Neural cell (in vitro differentiated cells): ENCODE measurements around the gene PRDX5. TPM values are rescaled to one million over a fixed set of nuclear protein-coding genes. Genes with fewer than 3 reads are reported as not detected.

ENCODE experiments used
- H2AFZ ChIP-seq: fragments of 200-600, 300-800 bp; sonication (generic), shearing (Covaris generic); 2 replicates; pipeline ENCODE4 v1.6.0; 2014; ENCODE audit warnings: low read depth, mild to moderate bottlenecking, antibody characterized with exemption, low read length, moderate library complexity
- H3F3A ChIP-seq: fragments of 200-600 bp; shearing (Covaris generic); 2 replicates; pipeline ENCODE4 v1.6.1; 2016; ENCODE audit warnings: mild to moderate bottlenecking, moderate library complexity, mixed read lengths, antibody characterized with exemption, low read length; ENCODE audit not compliant: insufficient read depth, poor library complexity, severe bottlenecking
- H3K27ac ChIP-seq: fragments of 200-600, 300-800 bp; sonication (generic), shearing (Covaris generic); 2 replicates; pipeline ENCODE4 v1.5.1; 2014; ENCODE audit warnings: mild to moderate bottlenecking, low read length, moderate library complexity
- H3K27me3 ChIP-seq: fragments of 300-800, 200-600 bp; sonication (generic), shearing (Covaris generic); 2 replicates; pipeline ENCODE4 v1.6.0; 2014; ENCODE audit warnings: mild to moderate bottlenecking, low read depth, low read length, moderate library complexity; ENCODE audit not compliant: insufficient read depth
- H3K36me3 ChIP-seq: fragments of 300-800, 200-600 bp; sonication (generic), shearing (Covaris generic); 2 replicates; pipeline ENCODE4 v1.5.1; 2014; ENCODE audit warnings: mild to moderate bottlenecking, antibody characterized with exemption, low read length, moderate library complexity; ENCODE audit not compliant: insufficient read depth
- H3K4me2 ChIP-seq: fragments of 300-800, 200-600 bp; sonication (generic), shearing (Covaris generic); 2 replicates; pipeline ENCODE4 v1.6.0; 2014; ENCODE audit warnings: mild to moderate bottlenecking, low read length
- H3K4me3 ChIP-seq: fragments of 300-800, 200-600 bp; sonication (generic), shearing (Covaris generic); 2 replicates; pipeline ENCODE4 v1.5.1; 2014; ENCODE audit warnings: mild to moderate bottlenecking, low read length, moderate library complexity
- H3K79me2 ChIP-seq: fragments of 200-600 bp; shearing (Covaris generic); replicated peaks from 2 replicates; pipeline ENCODE4 v1.6.0; 2014; ENCODE audit warnings: mild to moderate bottlenecking, low read length, moderate library complexity; ENCODE audit not compliant: insufficient read depth
- H3K9ac ChIP-seq: fragments of 300-800, 200-600 bp; sonication (generic), shearing (Covaris generic); 2 replicates; pipeline ENCODE4 v1.6.1; 2016; ENCODE audit warnings: mild to moderate bottlenecking, low read length, mixed read lengths
- H3K9me2 ChIP-seq: fragments of 200-600 bp; shearing (Covaris generic); 2 replicates; pipeline ENCODE4 v1.6.1; 2016; ENCODE audit warnings: mild to moderate bottlenecking, low read length, mixed read lengths; ENCODE audit not compliant: insufficient read depth
- H3K9me3 ChIP-seq: fragments of 200-600, 300-800 bp; sonication (generic), shearing (Covaris generic); 2 replicates; pipeline ENCODE4 v1.6.1; 2016; ENCODE audit warnings: mild to moderate bottlenecking, mixed run types, low read length, moderate library complexity, mixed read lengths
- H4K20me1 ChIP-seq: fragments of 200-600 bp; shearing (Covaris generic); 2 replicates; pipeline ENCODE4 v1.6.1; 2016; ENCODE audit warnings: mild to moderate bottlenecking, mixed run types; ENCODE audit not compliant: insufficient read depth
- EP300 ChIP-seq: fragments of 450-650 bp; conservative IDR thresholded peaks from 2 replicates; pipeline ENCODE4 v1.6.1; 2014; ENCODE audit warnings: antibody characterized with exemption, mild to moderate bottlenecking, moderate library complexity; ENCODE audit not compliant: poor library complexity, severe bottlenecking
- EZH2 ChIP-seq: fragments of 200-600, 300-800 bp; shearing (Covaris generic), sonication (generic); IDR thresholded peaks from 2 replicates; pipeline ENCODE4 v1.6.1; 2014; ENCODE audit warnings: antibody characterized with exemption, low read length, borderline replicate concordance, mild to moderate bottlenecking; ENCODE audit not compliant: insufficient read depth, poor library complexity, severe bottlenecking
- MXI1 ChIP-seq: fragments of 450-650 bp; conservative IDR thresholded peaks from 2 replicates; pipeline ENCODE4 v1.6.1; 2014; ENCODE audit warnings: antibody characterized with exemption, mild to moderate bottlenecking; ENCODE audit not compliant: poor library complexity, severe bottlenecking
- POLR2AphosphoS5 ChIP-seq: IDR thresholded peaks from 2 replicates; pipeline ENCODE4 v1.6.1; 2012
- RAD21 ChIP-seq: fragments of 450-650 bp; conservative IDR thresholded peaks from 2 replicates; pipeline ENCODE4 v1.6.1; 2014; ENCODE audit warnings: antibody characterized with exemption, mild to moderate bottlenecking, moderate library complexity
- SMC3 ChIP-seq: fragments of 450-650 bp; conservative IDR thresholded peaks from 2 replicates; pipeline ENCODE4 v1.6.1; 2014; ENCODE audit warnings: antibody characterized with exemption, mild to moderate bottlenecking, moderate library complexity; ENCODE audit not compliant: poor library complexity
- TAF1 ChIP-seq: IDR thresholded peaks from 2 replicates; pipeline ENCODE4 v1.6.1; 2012; ENCODE audit warnings: low read depth
- polyA plus RNA-seq: library from polyadenylated mRNA; depleted of rRNA; stranded (reverse); fragments of >200 nt; gene quantifications from 2 replicates; pipeline ENCODE4 v1.2.3, GENCODE V29; 2014
- TF ChIP-seq, protein P1 (sequence below): fragments of 450-650 bp; IDR thresholded peaks from 2 replicates; pipeline ENCODE4 v1.5.1; 2014; ENCODE audit warnings: antibody characterized with exemption, mild to moderate bottlenecking, moderate library complexity; ENCODE audit not compliant: poor library complexity, severe bottlenecking
- TF ChIP-seq, protein P2 (sequence below): IDR thresholded peaks from 2 replicates; pipeline ENCODE4 v1.6.1; 2012; ENCODE audit warnings: borderline replicate concordance

Gene PRDX5
- polyA plus RNA-seq, 1 donor from 2014 or later: 452 TPM

DNA sequence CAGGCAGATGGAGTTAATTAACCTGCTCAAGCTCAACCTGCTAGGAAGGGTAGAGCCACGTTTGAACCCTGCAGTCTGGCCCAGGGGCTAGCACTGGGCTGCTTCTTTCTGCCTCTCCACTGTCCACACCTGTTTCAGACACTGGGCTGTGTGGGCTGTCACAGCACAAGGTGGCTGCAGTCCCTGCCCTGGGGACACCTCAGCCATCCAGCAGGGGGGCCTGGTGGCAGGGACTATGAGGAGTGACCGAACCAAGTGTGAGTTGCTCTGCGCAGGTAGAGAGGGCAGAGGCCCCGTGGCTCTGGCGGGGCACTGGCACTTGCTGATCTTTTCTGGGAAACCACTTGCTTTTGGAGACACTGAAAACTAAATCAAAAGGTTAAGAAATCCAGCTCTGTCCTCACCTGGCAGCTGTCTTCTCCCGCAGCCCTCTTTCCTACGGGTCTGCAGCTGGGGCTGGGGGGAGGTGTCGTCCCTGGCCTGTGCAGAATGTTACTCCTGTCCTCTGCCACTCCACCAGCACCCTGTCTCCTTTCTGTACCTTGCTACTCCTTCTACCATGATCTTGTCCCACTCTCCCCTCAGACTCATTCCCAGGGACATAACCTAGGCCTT lies 39.2 kb upstream of the PRDX5 start:
- TF ChIP-seq RAD21 (no peak), SMC3 (no peak), EZH2 (no peak), EP300 (no peak), TAF1 (no peak), MXI1 (no peak), POLR2AphosphoS5 (no peak)
- TF ChIP-seq, protein P1, sequence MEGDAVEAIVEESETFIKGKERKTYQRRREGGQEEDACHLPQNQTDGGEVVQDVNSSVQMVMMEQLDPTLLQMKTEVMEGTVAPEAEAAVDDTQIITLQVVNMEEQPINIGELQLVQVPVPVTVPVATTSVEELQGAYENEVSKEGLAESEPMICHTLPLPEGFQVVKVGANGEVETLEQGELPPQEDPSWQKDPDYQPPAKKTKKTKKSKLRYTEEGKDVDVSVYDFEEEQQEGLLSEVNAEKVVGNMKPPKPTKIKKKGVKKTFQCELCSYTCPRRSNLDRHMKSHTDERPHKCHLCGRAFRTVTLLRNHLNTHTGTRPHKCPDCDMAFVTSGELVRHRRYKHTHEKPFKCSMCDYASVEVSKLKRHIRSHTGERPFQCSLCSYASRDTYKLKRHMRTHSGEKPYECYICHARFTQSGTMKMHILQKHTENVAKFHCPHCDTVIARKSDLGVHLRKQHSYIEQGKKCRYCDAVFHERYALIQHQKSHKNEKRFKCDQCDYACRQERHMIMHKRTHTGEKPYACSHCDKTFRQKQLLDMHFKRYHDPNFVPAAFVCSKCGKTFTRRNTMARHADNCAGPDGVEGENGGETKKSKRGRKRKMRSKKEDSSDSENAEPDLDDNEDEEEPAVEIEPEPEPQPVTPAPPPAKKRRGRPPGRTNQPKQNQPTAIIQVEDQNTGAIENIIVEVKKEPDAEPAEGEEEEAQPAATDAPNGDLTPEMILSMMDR: no peak
- TF ChIP-seq, protein P2, sequence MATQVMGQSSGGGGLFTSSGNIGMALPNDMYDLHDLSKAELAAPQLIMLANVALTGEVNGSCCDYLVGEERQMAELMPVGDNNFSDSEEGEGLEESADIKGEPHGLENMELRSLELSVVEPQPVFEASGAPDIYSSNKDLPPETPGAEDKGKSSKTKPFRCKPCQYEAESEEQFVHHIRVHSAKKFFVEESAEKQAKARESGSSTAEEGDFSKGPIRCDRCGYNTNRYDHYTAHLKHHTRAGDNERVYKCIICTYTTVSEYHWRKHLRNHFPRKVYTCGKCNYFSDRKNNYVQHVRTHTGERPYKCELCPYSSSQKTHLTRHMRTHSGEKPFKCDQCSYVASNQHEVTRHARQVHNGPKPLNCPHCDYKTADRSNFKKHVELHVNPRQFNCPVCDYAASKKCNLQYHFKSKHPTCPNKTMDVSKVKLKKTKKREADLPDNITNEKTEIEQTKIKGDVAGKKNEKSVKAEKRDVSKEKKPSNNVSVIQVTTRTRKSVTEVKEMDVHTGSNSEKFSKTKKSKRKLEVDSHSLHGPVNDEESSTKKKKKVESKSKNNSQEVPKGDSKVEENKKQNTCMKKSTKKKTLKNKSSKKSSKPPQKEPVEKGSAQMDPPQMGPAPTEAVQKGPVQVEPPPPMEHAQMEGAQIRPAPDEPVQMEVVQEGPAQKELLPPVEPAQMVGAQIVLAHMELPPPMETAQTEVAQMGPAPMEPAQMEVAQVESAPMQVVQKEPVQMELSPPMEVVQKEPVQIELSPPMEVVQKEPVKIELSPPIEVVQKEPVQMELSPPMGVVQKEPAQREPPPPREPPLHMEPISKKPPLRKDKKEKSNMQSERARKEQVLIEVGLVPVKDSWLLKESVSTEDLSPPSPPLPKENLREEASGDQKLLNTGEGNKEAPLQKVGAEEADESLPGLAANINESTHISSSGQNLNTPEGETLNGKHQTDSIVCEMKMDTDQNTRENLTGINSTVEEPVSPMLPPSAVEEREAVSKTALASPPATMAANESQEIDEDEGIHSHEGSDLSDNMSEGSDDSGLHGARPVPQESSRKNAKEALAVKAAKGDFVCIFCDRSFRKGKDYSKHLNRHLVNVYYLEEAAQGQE: no peak
- Histone ChIP-seq H3K27ac (no peak overlapping the region), H3K4me3 (no peak overlapping the region), H3K36me3 (no peaks in the 10 kb centered on the region), H3K9me2 (no peaks in the 10 kb centered on the region), H3K9ac (no peak overlapping the region), H2AFZ (no peak overlapping the region), H3K4me2 (no peak overlapping the region), H3K79me2 (peaks cover 5% of the 10 kb centered on the region), H3K9me3 (no peaks in the 10 kb centered on the region), H4K20me1 (no peaks in the 10 kb centered on the region), H3F3A (no peaks in the 10 kb centered on the region), H3K27me3 (no peaks in the 10 kb centered on the region)

DNA sequence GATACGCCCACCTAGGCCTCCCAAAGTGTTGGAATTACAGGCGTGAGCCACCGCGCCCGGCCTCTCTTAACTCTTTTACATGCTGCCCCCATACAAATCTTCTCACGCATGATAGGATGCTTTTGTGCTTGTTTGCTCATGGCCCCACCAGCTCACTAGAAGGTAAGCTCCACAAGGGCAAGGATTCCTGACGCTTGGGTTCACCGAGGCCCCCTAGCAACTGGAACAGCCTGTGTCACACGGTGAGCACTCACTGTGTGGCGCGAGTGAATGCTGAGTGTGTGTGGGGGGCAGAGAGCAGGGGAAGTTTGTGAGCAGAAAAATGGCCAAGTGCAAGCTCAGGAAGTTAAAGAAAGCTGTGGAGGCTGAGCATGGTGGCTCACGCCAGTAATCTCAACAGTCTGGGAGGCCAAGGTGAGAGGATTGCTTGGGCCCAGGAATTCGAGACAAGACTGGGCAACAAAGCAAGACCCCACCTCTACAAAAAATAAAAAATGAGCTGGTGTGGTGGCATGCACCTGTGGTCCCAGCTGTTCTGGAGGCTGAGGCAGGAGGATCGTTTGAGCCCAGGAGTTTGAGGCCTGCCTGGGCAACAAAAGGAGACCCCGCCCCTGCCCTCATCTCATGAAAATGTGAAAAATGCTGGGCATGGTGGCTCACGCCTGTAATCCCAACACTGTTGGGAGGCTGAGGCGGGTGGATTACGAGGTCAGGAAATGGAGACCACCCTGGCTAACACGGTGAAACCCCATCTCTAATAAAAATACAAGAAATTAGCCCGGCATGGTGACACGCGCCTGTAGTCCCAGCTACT lies 35.8 kb upstream of the PRDX5 start:
- H3K4me2 ChIP-seq: no peak overlapping the region
- H3K9me3 ChIP-seq: no peaks in the 10 kb centered on the region
- H3K27me3 ChIP-seq: no peaks in the 10 kb centered on the region
- TF ChIP-seq SMC3: no peak
- TF ChIP-seq RAD21: no peak
- no peak for TF ChIP-seq POLR2AphosphoS5
- TF ChIP-seq, protein P2: no peak
- TF ChIP-seq, protein P1: no peak
- no peak for TF ChIP-seq MXI1
- no peak for TF ChIP-seq EP300
- TF ChIP-seq EZH2: no peak
- no peak for TF ChIP-seq TAF1
- no peak overlapping the region for H3K27ac ChIP-seq
- no peaks in the 10 kb centered on the region for H4K20me1 ChIP-seq
- no peak overlapping the region for H3K9ac ChIP-seq
- H3F3A ChIP-seq: no peaks in the 10 kb centered on the region
- H3K36me3 ChIP-seq: no peaks in the 10 kb centered on the region
- H3K4me3 ChIP-seq: no peak overlapping the region
- no peak overlapping the region for H2AFZ ChIP-seq
- H3K79me2 ChIP-seq: peaks cover 11% of the 10 kb centered on the region
- H3K9me2 ChIP-seq: no peaks in the 10 kb centered on the region
